GM20431 (cell line): ENCODE data around the gene BRF1.

Experiments used
- in situ Hi-C: fragments of 300-500 bp; cut with MseI, MboI; formaldehyde crosslinking; loops from one replicate; pipeline ENCODE4 v1.15.0; 2020; ENCODE audit warnings: low sequenced_read_pairs; ENCODE audit not compliant: unreplicated experiment

BRF1 gene

DNA sequence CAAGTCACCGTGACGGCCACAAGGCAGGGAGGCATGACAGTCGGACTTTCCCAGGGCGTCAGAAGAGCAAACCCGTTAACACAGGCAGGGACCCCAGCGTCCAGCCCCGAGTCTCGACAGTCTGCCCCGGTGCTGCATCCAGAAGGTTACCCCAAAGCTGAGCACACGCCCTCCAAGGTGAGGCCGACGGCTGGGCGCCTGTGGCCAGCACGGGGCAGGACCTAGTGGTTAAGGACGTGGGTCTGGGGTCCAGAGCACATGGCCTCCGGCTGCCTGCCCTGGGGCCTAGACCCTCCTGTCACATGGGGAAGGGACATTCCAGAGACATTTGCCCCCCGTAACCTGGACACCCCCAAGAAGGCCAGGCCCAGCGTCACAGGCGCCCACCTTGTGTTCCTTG is 82.2 kb downstream of the BRF1 start:
- in situ Hi-C loops: loop anchor here (25.0 kb wide), 1 partner anchor 119 kb away; no protein-coding TSS in a partner anchor

DNA sequence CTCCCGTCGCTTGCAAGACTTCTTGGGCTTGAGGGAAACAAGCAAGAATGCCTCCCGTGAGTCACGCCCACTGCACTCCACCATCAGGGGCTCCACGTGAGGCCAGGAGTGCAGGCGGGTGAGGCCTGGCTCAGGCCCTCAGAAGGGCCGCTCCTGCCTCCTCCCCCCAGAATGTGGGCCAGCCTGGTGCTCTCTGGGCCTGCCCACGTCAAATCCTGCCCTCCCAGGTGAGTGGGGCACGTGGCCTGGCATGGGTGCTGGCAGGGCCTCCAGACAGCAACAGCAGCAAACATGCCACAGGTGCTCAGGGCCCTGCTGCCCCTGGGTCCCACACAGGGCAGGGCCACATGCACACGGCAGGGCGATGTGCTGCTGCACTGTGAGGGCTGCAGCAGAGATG is 83.0 kb downstream of the BRF1 start:
- in situ Hi-C loops: loop anchor here (25.0 kb wide), 1 partner anchor 120 kb away; no protein-coding TSS in a partner anchor

DNA sequence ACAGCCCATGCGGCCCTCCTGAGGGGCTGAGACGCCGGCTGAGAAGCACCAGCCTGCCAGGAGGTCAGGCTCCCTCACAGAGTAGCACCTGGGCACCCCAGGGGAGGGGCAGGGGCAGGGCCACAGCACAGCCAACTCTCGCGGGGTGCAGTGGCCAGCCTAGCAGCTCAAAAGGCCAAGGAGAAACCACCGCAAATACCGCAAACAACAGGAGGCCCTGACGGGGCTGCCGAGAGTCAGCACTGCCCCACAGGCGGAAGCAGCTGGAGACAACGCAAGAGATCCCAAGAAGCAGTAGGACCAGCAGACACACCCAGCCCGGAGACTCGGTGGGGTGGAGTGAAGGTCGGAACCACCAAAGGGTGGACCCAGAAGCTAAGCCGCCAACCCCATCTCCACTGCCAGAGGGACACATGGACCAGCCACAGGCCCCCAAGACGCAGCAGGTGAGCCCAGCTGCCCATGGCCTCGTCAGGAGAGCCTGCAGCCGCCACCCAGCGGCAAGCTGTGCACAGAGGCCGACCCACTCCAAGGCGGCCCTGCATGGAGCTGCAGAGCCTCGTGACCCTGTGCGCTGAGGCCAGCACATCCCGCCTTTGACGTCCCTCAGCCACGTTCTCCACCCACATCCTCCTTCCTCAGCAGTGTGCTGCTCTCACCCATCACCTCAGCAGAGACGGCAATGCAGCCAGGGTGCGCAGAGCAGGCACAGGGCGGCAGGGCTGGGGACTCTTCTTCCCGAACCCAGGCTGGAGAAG is 84.1 kb downstream of the BRF1 start:
- in situ Hi-C loops: loop anchor here (25.0 kb wide), 1 partner anchor 121 kb away; no protein-coding TSS in a partner anchor

DNA sequence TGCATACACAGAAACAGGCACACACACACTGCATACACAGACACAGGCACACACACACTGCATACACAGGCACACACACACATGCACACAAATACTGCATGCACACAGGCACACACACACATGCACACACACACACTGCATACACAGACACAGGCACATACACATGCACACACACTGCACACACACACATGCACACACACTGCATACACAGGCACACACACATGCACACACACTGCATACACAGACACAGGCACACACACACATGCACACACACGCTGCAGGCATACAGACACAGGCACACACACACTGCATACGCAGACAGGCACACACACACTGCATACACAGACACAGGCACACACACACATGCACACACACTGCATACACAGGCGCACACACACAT is 85.2 kb downstream of the BRF1 start:
- in situ Hi-C loops: loop anchor here (25.0 kb wide), 1 partner anchor 122 kb away; no protein-coding TSS in a partner anchor

DNA sequence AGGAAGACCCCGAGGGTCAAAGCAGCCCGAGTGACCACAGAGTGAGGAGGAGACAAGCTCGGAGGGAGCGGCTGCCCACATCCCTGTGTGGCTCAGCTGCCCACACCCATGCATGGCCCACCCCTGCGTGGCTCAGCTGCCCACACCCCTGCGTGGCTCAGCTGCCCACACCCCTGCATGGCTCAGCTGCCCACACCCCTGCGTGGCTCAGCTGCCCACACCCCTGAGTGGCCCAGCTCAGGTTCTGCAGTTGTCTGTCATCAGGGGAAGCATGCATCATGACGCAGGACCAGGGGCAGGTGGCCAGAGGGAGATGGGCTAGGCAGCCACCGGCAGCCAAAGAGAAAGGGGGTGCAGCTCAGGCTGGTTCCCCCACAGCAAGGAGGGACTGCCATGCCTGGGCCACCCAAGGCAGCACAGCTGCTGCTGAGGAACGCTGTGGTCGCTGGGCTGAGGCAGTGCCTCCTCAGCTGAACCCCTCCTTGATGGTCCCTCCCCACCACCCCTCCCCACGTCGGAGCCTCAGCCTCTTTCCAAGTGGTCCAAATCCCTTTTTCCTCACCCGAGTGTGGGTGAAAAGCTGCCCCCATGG is 86.4 kb downstream of the BRF1 start:
- in situ Hi-C loops: loop anchor here (25.0 kb wide), 1 partner anchor 123 kb away; no protein-coding TSS in a partner anchor

DNA sequence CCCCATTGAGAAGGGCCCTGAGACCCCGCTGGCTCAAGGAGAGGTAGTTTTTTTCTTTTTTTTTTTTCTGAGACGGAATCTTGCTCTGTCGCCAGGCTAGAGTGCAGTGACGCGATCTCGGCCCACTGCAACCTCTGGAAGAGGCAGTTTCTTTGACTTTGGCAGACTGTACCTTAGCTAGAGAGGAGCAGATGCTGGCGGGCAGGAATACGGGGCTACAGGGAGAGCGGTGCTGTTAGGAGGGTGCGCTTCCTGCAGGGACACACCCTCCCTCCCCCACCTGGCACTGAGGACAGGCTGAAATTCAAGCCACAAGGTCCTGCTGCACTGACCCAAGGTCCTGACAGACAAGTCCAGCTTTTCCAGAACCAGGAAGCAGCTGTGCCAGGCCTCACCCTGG is 87.4 kb downstream of the BRF1 start:
- in situ Hi-C loops: loop anchor here (25.0 kb wide), 1 partner anchor 124 kb away; no protein-coding TSS in a partner anchor

DNA sequence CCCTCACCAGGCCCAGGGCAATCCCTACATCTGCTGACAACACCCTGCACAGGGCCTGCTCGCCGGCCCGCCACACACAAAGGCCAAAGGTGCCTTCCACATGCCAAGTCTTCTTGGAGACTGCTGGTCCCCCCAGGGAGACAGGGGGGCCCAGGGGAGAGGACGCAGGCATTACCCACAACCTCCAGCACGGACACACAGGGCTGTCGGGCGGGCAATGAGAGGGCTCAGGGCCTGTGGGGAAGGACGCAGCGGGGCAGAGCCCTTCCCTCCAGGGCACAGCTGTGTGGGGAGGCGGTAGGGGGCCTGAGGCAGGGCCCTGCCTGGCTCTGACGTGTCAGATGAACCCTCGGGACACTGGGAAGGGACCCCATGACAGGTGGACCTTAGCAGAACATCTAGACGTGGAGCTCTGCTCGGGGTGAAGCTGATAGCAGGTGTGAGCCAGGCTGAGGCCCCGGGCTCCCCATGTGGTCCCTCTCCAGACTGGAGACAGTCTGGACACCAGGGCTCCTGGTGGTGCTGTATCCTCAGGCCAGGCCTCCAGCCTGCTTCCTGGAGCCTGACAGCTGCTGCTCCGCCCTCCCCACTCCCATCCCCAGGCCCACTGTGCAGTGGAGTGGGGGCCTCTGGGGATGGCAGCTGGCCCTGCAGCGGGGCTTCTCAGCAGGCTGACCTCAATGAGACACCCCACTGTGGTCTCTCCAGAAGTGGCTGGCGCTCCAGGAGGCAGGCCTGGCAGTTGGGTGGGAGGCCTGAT is 88.1 kb downstream of the BRF1 start:
- in situ Hi-C loops: loop anchor here (25.0 kb wide), 1 partner anchor 125 kb away; no protein-coding TSS in a partner anchor

DNA sequence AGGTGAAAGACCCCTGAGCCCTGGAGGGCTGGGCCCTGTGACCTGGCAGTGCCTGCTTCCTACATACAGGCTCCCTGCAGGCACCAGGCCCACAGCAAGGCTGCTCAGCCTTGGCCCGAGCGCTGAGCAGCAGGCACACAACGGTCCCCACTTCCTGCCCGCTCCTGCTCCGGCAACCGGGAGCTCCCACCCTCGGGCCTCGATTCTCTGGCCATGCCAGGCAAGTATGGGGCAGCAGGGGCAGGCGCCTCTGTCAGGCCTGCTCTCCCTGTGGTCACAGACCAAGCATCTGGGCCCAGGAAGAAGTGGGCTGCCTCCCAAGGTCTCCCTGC is 89.1 kb downstream of the BRF1 start:
- in situ Hi-C loops: loop anchor here (25.0 kb wide), 1 partner anchor 126 kb away; no protein-coding TSS in a partner anchor

DNA sequence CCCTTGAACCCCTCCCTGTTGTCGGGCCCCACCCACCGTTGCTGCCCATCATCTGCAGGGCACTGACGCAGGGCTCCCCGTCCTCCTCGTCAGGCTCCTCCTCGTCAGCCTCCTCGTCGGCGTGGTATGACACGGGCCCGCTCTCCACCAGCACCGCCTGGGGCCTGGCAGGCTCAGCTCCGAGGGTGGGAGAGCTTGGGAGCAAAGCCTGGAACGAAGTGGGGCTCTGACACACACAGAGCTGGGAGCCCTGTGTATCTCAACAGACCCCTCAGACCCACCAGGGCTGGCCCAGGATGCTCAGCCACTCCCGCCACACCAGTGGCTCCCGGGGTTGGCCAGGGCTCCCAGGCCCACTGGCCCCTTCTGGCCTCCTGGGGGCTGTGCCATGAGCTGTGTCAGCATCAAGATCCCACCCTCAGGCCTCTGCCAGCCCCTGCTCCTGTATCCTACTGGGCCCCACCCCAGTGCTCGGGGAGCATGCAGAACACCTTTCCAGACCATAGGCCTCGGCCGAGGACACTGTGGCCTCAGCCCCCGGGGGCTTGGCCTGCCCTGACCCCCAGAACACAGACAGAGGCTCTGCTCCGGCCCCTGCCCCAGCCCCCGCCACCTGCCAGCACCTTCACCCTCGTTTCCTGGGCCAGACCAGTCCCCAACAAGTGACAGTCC is 89.6 kb downstream of the BRF1 start:
- in situ Hi-C loops: loop anchor here (25.0 kb wide), 1 partner anchor 126 kb away; no protein-coding TSS in a partner anchor

DNA sequence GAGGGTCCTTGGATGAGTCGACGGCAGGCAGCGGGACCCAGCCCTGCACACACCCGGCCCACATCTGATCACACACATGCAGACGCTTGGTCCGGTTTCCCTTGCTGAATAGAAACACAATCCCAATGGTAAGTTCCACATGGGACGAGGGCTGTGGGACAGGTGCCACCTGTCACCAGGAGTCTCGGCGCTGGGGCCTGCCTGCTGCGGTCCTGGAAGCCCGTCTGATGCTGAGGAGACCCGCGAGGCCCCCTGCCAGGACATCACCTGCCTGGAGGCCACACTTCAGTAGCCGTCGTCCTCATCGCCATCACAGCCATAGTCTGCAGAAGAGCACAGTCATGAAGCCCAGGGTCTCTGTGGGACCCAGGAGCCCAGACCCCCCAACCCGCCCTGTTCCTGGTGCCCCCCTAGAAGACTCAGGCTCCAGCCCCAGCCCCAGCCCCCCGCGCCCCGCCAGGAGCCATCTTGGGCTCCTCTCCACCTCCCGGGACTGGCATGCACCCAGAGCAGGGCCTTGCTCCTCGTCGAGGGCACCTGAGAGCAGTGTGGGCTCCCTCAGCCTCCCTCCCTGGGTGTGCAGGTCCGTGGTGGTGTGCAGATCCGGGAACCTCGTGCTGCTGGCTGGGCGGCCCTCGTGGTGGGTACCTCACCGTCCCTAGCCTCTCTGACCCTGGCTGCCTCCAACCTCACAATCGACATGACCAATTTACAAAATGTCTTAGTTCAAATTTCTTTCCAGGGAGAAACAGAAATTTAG is 90.4 kb downstream of the BRF1 start:
- in situ Hi-C loops: loop anchor here (25.0 kb wide), 1 partner anchor 127 kb away; no protein-coding TSS in a partner anchor

DNA sequence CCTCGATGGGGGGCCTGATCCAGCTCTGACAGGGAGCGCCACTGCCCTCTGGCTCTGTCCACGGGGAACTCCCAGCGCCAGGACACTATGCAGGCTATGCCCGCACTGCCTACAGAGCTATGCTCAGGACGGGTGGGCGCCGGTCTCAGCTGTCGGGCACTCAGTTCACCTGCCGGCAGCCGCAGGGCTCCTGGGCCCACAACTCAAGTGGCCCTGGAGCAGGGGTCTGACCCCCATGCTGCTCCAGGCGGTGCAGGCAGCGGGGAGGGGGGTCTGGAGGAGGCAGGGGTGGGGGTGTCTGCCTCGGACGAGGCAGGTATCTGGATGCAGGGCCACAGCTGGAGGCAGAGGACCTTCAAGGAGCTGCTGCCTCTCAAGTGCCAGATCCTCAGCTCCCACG is 91.2 kb downstream of the BRF1 start:
- in situ Hi-C loops: loop anchor here (25.0 kb wide), 1 partner anchor 128 kb away; no protein-coding TSS in a partner anchor

DNA sequence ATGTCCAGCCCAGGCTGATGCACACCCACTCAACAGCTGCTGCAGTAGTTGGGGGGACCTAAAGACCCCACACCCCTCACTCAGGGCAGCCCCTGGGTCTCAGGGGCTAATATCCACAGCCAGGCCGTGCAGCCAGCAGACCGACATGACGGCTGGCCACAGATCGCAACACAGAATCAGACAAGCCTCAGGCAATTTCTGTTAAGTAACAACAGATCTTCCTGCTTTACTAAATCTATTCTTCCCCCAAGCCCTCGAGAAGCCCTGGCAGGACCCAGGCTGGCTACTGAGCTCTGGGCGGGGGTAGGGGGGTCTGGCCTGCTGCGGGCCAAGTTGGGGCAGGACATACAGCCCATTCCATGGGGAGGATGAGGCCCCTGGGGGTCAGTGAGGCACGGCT is 91.7 kb downstream of the BRF1 start:
- in situ Hi-C loops: loop anchor here (25.0 kb wide), 1 partner anchor 128 kb away; no protein-coding TSS in a partner anchor

DNA sequence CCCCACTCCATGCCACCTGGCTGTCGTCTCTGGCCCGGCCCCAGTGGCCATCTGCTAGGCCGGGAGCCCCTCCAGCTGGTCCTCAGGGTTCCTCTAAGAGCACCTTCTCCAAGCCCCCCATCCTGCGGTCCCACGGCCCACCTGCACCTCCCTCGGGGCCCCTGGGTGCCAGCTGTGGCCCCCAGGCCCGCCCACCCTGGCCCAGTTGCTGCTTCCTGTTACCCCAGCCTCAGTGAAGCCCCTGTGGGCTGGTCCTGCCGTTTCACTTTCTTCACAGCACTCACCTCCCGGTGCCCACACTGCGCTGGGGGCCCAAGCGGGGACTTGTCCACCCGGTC is 92.1 kb downstream of the BRF1 start:
- in situ Hi-C loops: loop anchor here (25.0 kb wide), 1 partner anchor 129 kb away; no protein-coding TSS in a partner anchor

DNA sequence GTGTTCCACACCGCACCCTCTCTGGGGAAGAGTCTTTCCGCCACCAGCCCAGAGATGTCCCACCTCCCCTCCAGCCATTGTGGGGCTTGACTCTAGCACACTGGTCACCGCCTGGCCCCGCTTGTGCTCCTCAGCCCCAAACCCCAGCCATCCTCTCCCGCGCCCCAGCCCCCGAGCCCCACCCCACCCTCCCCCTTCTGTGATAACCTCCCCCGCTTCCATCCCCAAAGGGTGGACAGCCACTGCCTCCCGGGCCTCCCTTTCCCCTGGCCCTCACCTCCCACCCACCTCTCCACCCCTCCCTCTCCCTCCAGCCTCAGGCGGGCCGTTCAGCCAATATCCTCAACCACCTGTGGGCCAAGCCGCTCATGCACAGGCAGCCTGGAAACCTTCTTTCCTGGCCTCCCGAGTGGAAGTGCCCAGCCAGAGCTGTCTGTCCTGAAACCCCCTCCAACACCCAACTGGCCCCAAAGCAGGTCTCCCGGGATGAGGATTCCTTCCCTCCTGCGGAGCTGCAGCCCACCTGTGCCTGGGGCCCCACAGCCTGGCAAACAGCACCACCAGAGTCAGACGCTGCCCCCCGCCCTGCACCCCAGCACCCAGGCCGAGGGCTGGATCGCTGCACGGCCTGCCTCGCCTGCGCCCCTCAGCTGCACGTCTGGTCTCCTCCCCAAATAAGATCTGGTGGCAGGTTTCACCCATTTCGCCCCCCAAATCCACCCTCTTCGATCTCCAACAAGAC is 92.6 kb downstream of the BRF1 start:
- in situ Hi-C loops: loop anchor here (25.0 kb wide), 1 partner anchor 129 kb away; no protein-coding TSS in a partner anchor

DNA sequence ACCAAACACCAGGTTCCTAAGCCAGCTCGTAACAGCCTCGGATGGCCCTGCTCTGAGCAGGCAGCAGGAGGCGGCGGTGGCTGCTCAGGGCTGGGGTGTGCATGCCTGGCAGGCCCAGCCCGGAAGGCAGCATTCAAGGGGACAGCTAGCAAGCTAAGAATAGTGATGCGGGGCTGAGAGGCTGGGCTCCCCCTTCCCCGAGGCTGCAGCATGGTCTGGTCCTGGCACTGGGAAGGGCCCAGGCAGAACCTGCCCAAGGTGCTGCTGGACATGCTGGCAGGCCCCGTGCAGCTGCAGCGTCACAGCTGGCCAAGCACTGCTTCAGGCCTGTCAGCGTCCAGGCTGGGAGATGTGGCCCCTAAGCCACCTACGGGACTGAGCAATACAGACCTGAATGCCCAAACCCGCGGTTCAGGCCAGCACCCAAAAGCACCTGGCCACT is 93.3 kb downstream of the BRF1 start:
- in situ Hi-C loops: loop anchor here (25.0 kb wide), 1 partner anchor 130 kb away; no protein-coding TSS in a partner anchor

DNA sequence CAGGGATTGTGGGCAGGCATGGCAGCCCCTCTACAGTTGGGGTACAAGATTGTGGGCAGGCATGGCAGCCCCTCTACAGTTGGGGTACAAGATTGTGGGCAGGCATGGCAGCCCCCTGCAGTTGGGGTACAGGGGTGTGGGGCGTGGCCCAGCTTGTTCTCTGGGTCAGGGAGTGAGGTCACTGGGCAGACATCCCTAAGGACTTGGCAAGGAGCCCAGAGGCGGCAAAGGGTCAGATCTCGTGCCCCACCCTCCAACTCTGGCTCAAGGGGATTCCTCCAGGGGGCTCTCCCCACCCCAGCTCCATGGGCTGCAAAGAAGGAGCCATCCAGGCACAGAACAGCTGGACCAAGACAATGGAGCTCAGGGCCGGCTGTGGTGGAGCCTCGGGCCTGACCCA is 93.9 kb downstream of the BRF1 start:
- in situ Hi-C loops: loop anchor here (25.0 kb wide), 1 partner anchor 130 kb away; no protein-coding TSS in a partner anchor

DNA sequence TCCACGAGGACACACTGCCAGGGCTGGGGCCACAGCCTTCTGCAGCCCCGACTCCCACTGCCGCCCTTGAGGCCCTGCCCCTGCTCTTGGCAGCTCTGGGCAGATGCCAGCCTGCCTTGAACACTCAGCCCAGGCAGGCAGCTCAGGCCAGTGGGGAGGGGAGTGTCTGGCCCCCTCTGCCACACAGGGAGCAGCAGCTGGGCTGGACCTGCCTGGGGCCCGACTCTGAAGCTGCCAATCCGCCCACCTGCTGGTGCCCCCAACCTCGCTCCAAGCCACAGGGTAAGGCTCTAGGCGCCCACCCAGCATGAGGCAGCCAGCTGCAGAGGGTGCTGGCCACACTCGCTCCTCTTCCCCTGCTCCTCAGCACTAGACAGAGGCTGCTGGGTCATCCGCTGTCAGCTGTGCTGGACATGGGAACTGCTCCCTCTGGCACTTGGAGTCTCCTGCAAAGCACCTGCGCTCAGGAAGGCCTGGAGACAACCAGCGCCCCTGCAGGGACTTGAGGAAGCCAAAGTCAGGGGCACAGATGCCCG is 95.1 kb downstream of the BRF1 start:
- in situ Hi-C loops: loop anchor here (25.0 kb wide), 1 partner anchor 132 kb away; no protein-coding TSS in a partner anchor
